ENCODE results near the gene EAF2. TPM values are rescaled to one million over a fixed set of nuclear protein-coding genes. Genes with fewer than 3 reads are reported as not detected.
A peak's percentile ranks its signal among the peaks of the same experiment; 100 is the strongest.

Gene EAF2
- total and polyA plus RNA-seq, 7 experiments from 2014 or later: 6.4 to 16.6 (median 13.6) TPM

- no peak overlapping the region for H3K4me3 Mint-ChIP-seq
Observed at GRCh38 chr3:121870717-121871116, 35.7 kb downstream of the EAF2 start.

GRCh38 chr3:121871430-121871829 is 36.4 kb downstream of the EAF2 start:
- no peaks in the 10 kb centered on the region for H3K27me3 ChIP-seq (ENCODE audit: control insufficient read depth in 2 of 2, insufficient read depth in 2 of 2, low read length in 2 of 2)
- Mint-ChIP-seq H3K27ac (no peak overlapping the region), H3K36me3 (peaks cover 10 to 36% (median 12%) of the 10 kb centered on the region in 5 donors), H3K4me1 (no peaks in the 10 kb centered on the region), H3K4me3 (no peak overlapping the region), H3K27me3 (no peaks in the 10 kb centered on the region), H3K9me3 (no peaks in the 10 kb centered on the region)
- no peaks in the 10 kb centered on the region for H3K9me3 ChIP-seq (ENCODE audit: control insufficient read depth in 2 of 3, low read length in 3 of 3)
- POLR2A ChIA-PET: no interaction called here
- DNase-seq (no peak), ATAC-seq (no peak)
- no peak overlapping the region for H3K27ac ChIP-seq (ENCODE audit: low read depth, low read length)
- CTCF ChIA-PET: no interaction called here
- intact Hi-C loops (cut with micrococcal nuclease): no loop called here
- no peaks in the 10 kb centered on the region for H3K4me1 ChIP-seq (ENCODE audit: control insufficient read depth in 2 of 2, insufficient read depth in 2 of 2, low read length in 2 of 2)
- H3K4me3 ChIP-seq (ENCODE audit: low read length): no peak overlapping the region
- no peaks in the 10 kb centered on the region for H3K36me3 ChIP-seq (ENCODE audit: control insufficient read depth in 2 of 3, insufficient read depth in 3 of 3, low read length in 3 of 3)

More at GRCh38 chr3:121870717-121871116, 35.7 kb downstream of the EAF2 start:
- Histone ChIP-seq H3K4me1 (ENCODE audit: control insufficient read depth in 2 of 2, insufficient read depth in 2 of 2, low read length in 2 of 2) (no peaks in the 10 kb centered on the region), H3K4me3 (ENCODE audit: low read length) (no peak overlapping the region), H3K9me3 (ENCODE audit: control insufficient read depth in 2 of 3, low read length in 3 of 3) (no peaks in the 10 kb centered on the region), H3K36me3 (ENCODE audit: control insufficient read depth in 2 of 3, insufficient read depth in 3 of 3, low read length in 3 of 3) (no peaks in the 10 kb centered on the region), H3K27ac (ENCODE audit: low read depth, low read length) (no peak overlapping the region), H3K27me3 (ENCODE audit: control insufficient read depth in 2 of 2, insufficient read depth in 2 of 2, low read length in 2 of 2) (no peaks in the 10 kb centered on the region)
- ATAC-seq (no peak), DNase-seq (no peak)
- no peaks in the 10 kb centered on the region for H3K27me3 Mint-ChIP-seq
- intact Hi-C loops (cut with micrococcal nuclease): no loop called here
- no peaks in the 10 kb centered on the region for H3K4me1 Mint-ChIP-seq
- no peak overlapping the region for H3K27ac Mint-ChIP-seq
- CTCF ChIA-PET: no interaction called here
- peaks cover 14 to 41% (median 18%) of the 10 kb centered on the region in 5 donors for H3K36me3 Mint-ChIP-seq
- POLR2A ChIA-PET: no interaction called here
- H3K9me3 Mint-ChIP-seq: no peaks in the 10 kb centered on the region

GRCh38 chr3:121878411-121878810 is 43.4 kb downstream of the EAF2 start:
- no peak overlapping the region for H3K4me3 Mint-ChIP-seq
- intact Hi-C loops (cut with micrococcal nuclease): no loop called here
- H3K4me3 ChIP-seq (ENCODE audit: low read length): no peak overlapping the region
- H3K27ac Mint-ChIP-seq: no peak overlapping the region
- H3K9me3 ChIP-seq (ENCODE audit: control insufficient read depth in 2 of 3, low read length in 3 of 3): no peaks in the 10 kb centered on the region
- no peaks in the 10 kb centered on the region for H3K9me3 Mint-ChIP-seq
- no peaks in the 10 kb centered on the region for H3K4me1 Mint-ChIP-seq
- ChIA-PET POLR2A (no interaction called here), CTCF (no interaction called here)
- DNase-seq (no peak), ATAC-seq (no peak)
- H3K36me3 ChIP-seq (ENCODE audit: control insufficient read depth in 2 of 3, insufficient read depth in 3 of 3, low read length in 3 of 3): no peaks in the 10 kb centered on the region
- H3K4me1 ChIP-seq (ENCODE audit: control insufficient read depth in 2 of 2, insufficient read depth in 2 of 2, low read length in 2 of 2): no peaks in the 10 kb centered on the region
- H3K27ac ChIP-seq (ENCODE audit: low read depth, low read length): no peak overlapping the region
- H3K27me3 Mint-ChIP-seq: no peaks in the 10 kb centered on the region
- H3K27me3 ChIP-seq (ENCODE audit: control insufficient read depth in 2 of 2, insufficient read depth in 2 of 2, low read length in 2 of 2): no peaks in the 10 kb centered on the region
- peaks cover 4 to 21% (median 7%) of the 10 kb centered on the region in 5 donors for H3K36me3 Mint-ChIP-seq

- Mint-ChIP-seq H3K36me3 (peaks cover 0 to 25% (median 10%) of the 10 kb centered on the region in 5 donors), H3K9me3 (no peaks in the 10 kb centered on the region), H3K27ac (no peak overlapping the region), H3K4me1 (no peaks in the 10 kb centered on the region), H3K4me3 (no peak overlapping the region), H3K27me3 (no peaks in the 10 kb centered on the region)
- POLR2A ChIA-PET: no interaction called here
- CTCF ChIA-PET: no interaction called here
- no peak for DNase-seq
- no peaks in the 10 kb centered on the region for H3K27me3 ChIP-seq (ENCODE audit: control insufficient read depth in 2 of 2, insufficient read depth in 2 of 2, low read length in 2 of 2)
- no peaks in the 10 kb centered on the region for H3K9me3 ChIP-seq (ENCODE audit: control insufficient read depth in 2 of 3, low read length in 3 of 3)
- H3K4me1 ChIP-seq (ENCODE audit: control insufficient read depth in 2 of 2, insufficient read depth in 2 of 2, low read length in 2 of 2): no peaks in the 10 kb centered on the region
- intact Hi-C loops (cut with micrococcal nuclease): loop anchor here in 1 of 2 donors (10.0 kb wide), 1 partner anchor 211 kb away; no protein-coding TSS in a partner anchor
- no peaks in the 10 kb centered on the region for H3K36me3 ChIP-seq (ENCODE audit: control insufficient read depth in 2 of 3, insufficient read depth in 3 of 3, low read length in 3 of 3)
- no peak for ATAC-seq
- no peak overlapping the region for H3K27ac ChIP-seq (ENCODE audit: low read depth, low read length)
- no peak overlapping the region for H3K4me3 ChIP-seq (ENCODE audit: low read length)
Observed at GRCh38 chr3:121883507-121883906, 48.5 kb downstream of the EAF2 start.

- no peak for ATAC-seq
- no peak for DNase-seq
- Histone ChIP-seq H3K9me3 (ENCODE audit: control insufficient read depth in 2 of 3, low read length in 3 of 3) (no peaks in the 10 kb centered on the region), H3K27me3 (ENCODE audit: control insufficient read depth in 2 of 2, insufficient read depth in 2 of 2, low read length in 2 of 2) (no peaks in the 10 kb centered on the region), H3K4me1 (ENCODE audit: control insufficient read depth in 2 of 2, insufficient read depth in 2 of 2, low read length in 2 of 2) (no peaks in the 10 kb centered on the region), H3K36me3 (ENCODE audit: control insufficient read depth in 2 of 3, insufficient read depth in 3 of 3, low read length in 3 of 3) (no peaks in the 10 kb centered on the region), H3K4me3 (ENCODE audit: low read length) (no peak overlapping the region), H3K27ac (ENCODE audit: low read depth, low read length) (no peak overlapping the region)
- no peaks in the 10 kb centered on the region for H3K9me3 Mint-ChIP-seq
- no peak overlapping the region for H3K4me3 Mint-ChIP-seq
- H3K36me3 Mint-ChIP-seq: peaks cover 0 to 17% (median 10%) of the 10 kb centered on the region in 5 donors
- H3K27ac Mint-ChIP-seq: peak overlapping the region in 1 of 9 donors; percentile 6
- H3K4me1 Mint-ChIP-seq: no peaks in the 10 kb centered on the region
- H3K27me3 Mint-ChIP-seq: no peaks in the 10 kb centered on the region
- intact Hi-C loops (cut with micrococcal nuclease): loop anchor here in 1 of 2 donors (10.0 kb wide), 1 partner anchor 209 kb away; no protein-coding TSS in a partner anchor
- ChIA-PET CTCF (no interaction called here), POLR2A (no interaction called here)
Observed at GRCh38 chr3:121885386-121885785, 50.4 kb downstream of the EAF2 start.

- CTCF ChIA-PET: no interaction called here
- DNase-seq (no peak), ATAC-seq (no peak)
- H3K27me3 ChIP-seq (ENCODE audit: control insufficient read depth in 2 of 2, insufficient read depth in 2 of 2, low read length in 2 of 2): no peaks in the 10 kb centered on the region
- POLR2A ChIA-PET: no interaction called here
- H3K9me3 ChIP-seq (ENCODE audit: control insufficient read depth in 2 of 3, low read length in 3 of 3): no peaks in the 10 kb centered on the region
- H3K27me3 Mint-ChIP-seq: no peaks in the 10 kb centered on the region
- no peak within 1 kb of the TSS for H3K27ac Mint-ChIP-seq
- H3K9me3 Mint-ChIP-seq: peaks cover 0 to 1% (median 0%) of the 10 kb centered on the region in 11 donors
- no peaks in the 10 kb centered on the region for H3K4me1 ChIP-seq (ENCODE audit: control insufficient read depth in 2 of 2, insufficient read depth in 2 of 2, low read length in 2 of 2)
- peaks cover 0 to 1% (median 0%) of the 10 kb centered on the region in 7 donors for H3K4me1 Mint-ChIP-seq
- intact Hi-C loops (cut with micrococcal nuclease): loop anchor here in 1 of 2 donors (10.0 kb wide), 1 partner anchor 360 kb away; no protein-coding TSS in a partner anchor
- peaks cover 0 to 10% (median 7%) of the 10 kb centered on the region in 5 donors for H3K36me3 Mint-ChIP-seq
- no peaks in the 10 kb centered on the region for H3K36me3 ChIP-seq (ENCODE audit: control insufficient read depth in 2 of 3, insufficient read depth in 3 of 3, low read length in 3 of 3)
- H3K4me3 ChIP-seq (ENCODE audit: low read length): no peak within 1 kb of the TSS
- no peak within 1 kb of the TSS for H3K27ac ChIP-seq (ENCODE audit: low read depth, low read length)
- no peak within 1 kb of the TSS for H3K4me3 Mint-ChIP-seq
Observed at GRCh38 chr3:121894301-121894990, 59.4 kb downstream of the EAF2 start, which contains the start of gene SLC15A2. Gene SLC15A2 (plus strand): TSS chr3:121894401. CDS start chr3:121894477, 76 bp downstream.

- H3K4me1 Mint-ChIP-seq: peaks cover 0 to 1% (median 0%) of the 10 kb centered on the region in 7 donors
- H3K4me3 Mint-ChIP-seq: no peak overlapping the region
- Histone ChIP-seq H3K4me1 (ENCODE audit: control insufficient read depth in 2 of 2, insufficient read depth in 2 of 2, low read length in 2 of 2) (no peaks in the 10 kb centered on the region), H3K9me3 (ENCODE audit: control insufficient read depth in 2 of 3, low read length in 3 of 3) (no peaks in the 10 kb centered on the region), H3K36me3 (ENCODE audit: control insufficient read depth in 2 of 3, insufficient read depth in 3 of 3, low read length in 3 of 3) (no peaks in the 10 kb centered on the region), H3K27ac (ENCODE audit: low read depth, low read length) (no peak overlapping the region), H3K27me3 (ENCODE audit: control insufficient read depth in 2 of 2, insufficient read depth in 2 of 2, low read length in 2 of 2) (no peaks in the 10 kb centered on the region), H3K4me3 (ENCODE audit: low read length) (no peak overlapping the region)
- peaks cover 0 to 10% (median 7%) of the 10 kb centered on the region in 5 donors for H3K36me3 Mint-ChIP-seq
- no peaks in the 10 kb centered on the region for H3K27me3 Mint-ChIP-seq
- ChIA-PET CTCF (no interaction called here), POLR2A (no interaction called here)
- no peak overlapping the region for H3K27ac Mint-ChIP-seq
- ATAC-seq (no peak), DNase-seq (no peak)
- intact Hi-C loops (cut with micrococcal nuclease): loop anchor here in 1 of 2 donors (10.0 kb wide), 1 partner anchor 360 kb away; no protein-coding TSS in a partner anchor
- H3K9me3 Mint-ChIP-seq: peaks cover 0 to 1% (median 0%) of the 10 kb centered on the region in 11 donors
Observed at GRCh38 chr3:121895121-121895520, 60.1 kb downstream of the EAF2 start.
